MCF 10A (cell line): ENCODE results near the gene ZZZ3. TPM values are rescaled to one million over a fixed set of nuclear protein-coding genes. Genes with fewer than 3 reads are reported as not detected.

Source experiments
- BruUV-seq: library from RNA; stranded (reverse); fragments of 400-500 nt; replicated peaks from 2 replicates; lab custom pipeline; 2021; lab: Mats Ljungman, UMichigan
- CTCF ChIA-PET: fragments of 300-600 bp; sonication (Branson Sonifier 250); formaldehyde crosslinking; extraction: SDS; loops from one replicate; lab custom pipeline; 2021; ENCODE audit warnings: antibody characterized with exemption, inconsistent platforms; lab: Yijun Ruan, JAX
- POLR2A ChIA-PET: fragments of 300-600, 350-650 bp; sonication (Branson Sonifier 250); formaldehyde crosslinking; extraction: SDS; loops from one replicate; lab custom pipeline; 2020; ENCODE audit warnings: antibody characterized with exemption, inconsistent platforms; lab: Yijun Ruan, JAX
- DNase-seq: peaks from one replicate; pipeline ENCODE4 v3.0.0-alpha.2; 2018; ENCODE audit not compliant: unreplicated experiment
- H3K27ac Mint-ChIP-seq: one replicate; pipeline ENCODE4 v1.8.0; 2022; ENCODE audit warnings: mild to moderate bottlenecking, low read depth, mixed read lengths; ENCODE audit not compliant: unreplicated experiment
- H3K27me3 Mint-ChIP-seq: one replicate; pipeline ENCODE4 v1.8.0; 2022; ENCODE audit warnings: mixed read lengths; ENCODE audit not compliant: insufficient read depth, unreplicated experiment
- H3K36me3 Mint-ChIP-seq: one replicate; pipeline ENCODE4 v1.8.0; 2022; ENCODE audit warnings: mild to moderate bottlenecking, moderate library complexity, mixed read lengths; ENCODE audit not compliant: insufficient read depth, unreplicated experiment
- H3K4me1 Mint-ChIP-seq: one replicate; pipeline ENCODE4 v1.8.0; 2022; ENCODE audit warnings: mixed read lengths; ENCODE audit not compliant: insufficient read depth, unreplicated experiment
- H3K4me3 Mint-ChIP-seq: one replicate; pipeline ENCODE4 v1.8.0; 2022; ENCODE audit warnings: mild to moderate bottlenecking, moderate library complexity, mixed read lengths; ENCODE audit not compliant: unreplicated experiment
- H3K9me3 Mint-ChIP-seq: one replicate; pipeline ENCODE4 v1.8.0; 2022; ENCODE audit warnings: mixed read lengths; ENCODE audit not compliant: unreplicated experiment
- intact Hi-C: fragments of 100-400 bp; cut with micrococcal nuclease; formaldehyde crosslinking; loops from 2 replicates; pipeline ENCODE4 v1.14.1; 2022
- total RNA-seq: library from RNA; stranded (reverse); gene quantifications from 2 replicates; pipeline ENCODE4 v1.2.3, GENCODE V29; 2022
- TF ChIP-seq, protein P1 (sequence below): fragments of 200-600 bp; IDR thresholded peaks from one replicate; pipeline ENCODE4 v1.8.0; 2022; ENCODE audit warnings: antibody characterized with exemption, mild to moderate bottlenecking; ENCODE audit not compliant: unreplicated experiment

Gene ZZZ3
- total RNA-seq, 1 experiment from 2014 or later = 83.9 TPM

DNA sequence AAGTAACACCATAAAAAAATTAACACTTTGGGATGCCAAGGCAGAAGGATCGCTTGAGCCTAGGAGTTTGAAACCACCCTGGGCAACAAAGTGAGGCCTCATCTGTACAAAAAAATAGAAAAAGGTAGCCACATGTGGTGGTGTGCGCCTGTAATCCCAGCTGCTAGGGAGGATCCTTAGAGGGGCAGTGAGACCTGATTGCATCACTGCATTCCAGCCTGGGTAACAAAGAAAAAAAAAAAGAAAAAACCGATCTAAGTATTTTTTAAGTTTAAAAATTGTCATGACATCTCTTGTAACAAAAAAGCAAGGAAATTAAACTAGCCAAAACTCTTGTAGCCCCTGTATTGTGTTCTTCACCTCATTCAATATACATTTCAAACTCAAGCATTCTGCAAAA lies 39.5 kb downstream of the ZZZ3 start:
- Mint-ChIP-seq H3K27me3 (no peaks in the 10 kb centered on the region), H3K36me3 (peaks cover 52% of the 10 kb centered on the region), H3K4me3 (no peak overlapping the region), H3K9me3 (no peaks in the 10 kb centered on the region), H3K27ac (no peak overlapping the region), H3K4me1 (peaks cover 19% of the 10 kb centered on the region)
- ChIA-PET POLR2A (interaction anchor here (0.6 to 2.0 kb wide), 2 partner anchors 10 to 1154 kb away, joined by 3 to 8 read pairs; no protein-coding TSS in a partner anchor), CTCF (no interaction called here)
- TF ChIP-seq, protein P1, sequence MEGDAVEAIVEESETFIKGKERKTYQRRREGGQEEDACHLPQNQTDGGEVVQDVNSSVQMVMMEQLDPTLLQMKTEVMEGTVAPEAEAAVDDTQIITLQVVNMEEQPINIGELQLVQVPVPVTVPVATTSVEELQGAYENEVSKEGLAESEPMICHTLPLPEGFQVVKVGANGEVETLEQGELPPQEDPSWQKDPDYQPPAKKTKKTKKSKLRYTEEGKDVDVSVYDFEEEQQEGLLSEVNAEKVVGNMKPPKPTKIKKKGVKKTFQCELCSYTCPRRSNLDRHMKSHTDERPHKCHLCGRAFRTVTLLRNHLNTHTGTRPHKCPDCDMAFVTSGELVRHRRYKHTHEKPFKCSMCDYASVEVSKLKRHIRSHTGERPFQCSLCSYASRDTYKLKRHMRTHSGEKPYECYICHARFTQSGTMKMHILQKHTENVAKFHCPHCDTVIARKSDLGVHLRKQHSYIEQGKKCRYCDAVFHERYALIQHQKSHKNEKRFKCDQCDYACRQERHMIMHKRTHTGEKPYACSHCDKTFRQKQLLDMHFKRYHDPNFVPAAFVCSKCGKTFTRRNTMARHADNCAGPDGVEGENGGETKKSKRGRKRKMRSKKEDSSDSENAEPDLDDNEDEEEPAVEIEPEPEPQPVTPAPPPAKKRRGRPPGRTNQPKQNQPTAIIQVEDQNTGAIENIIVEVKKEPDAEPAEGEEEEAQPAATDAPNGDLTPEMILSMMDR = no peak
- BruUV-seq = no TSS peak
- no peak for DNase-seq
- intact Hi-C loops = no loop called here

DNA sequence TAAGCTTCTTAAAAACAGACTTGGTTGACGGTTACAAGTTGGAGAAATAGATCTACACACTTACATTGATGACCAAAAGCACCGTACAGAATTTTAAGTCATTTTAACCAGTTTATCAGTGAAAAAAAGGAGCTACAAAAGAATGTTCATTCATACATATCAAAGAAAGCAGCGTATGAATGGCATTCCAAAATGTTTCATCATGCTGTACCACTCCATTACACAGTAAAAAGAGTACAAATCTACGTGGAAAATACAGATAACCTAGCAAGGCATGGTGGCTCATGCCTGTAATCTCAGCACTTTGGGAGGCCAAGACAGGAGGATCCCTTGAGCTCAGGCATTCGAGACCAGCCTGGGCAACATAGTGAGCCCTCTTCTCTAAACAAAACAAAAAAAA lies 40.3 kb downstream of the ZZZ3 start:
- DNase-seq = no peak
- peaks cover 21% of the 10 kb centered on the region for H3K4me1 Mint-ChIP-seq
- ChIA-PET POLR2A (interaction anchor here (0.6 to 2.0 kb wide), 2 partner anchors 10 to 1154 kb away, joined by 3 to 8 read pairs; no protein-coding TSS in a partner anchor), CTCF (no interaction called here)
- no TSS peak for BruUV-seq
- H3K27me3 Mint-ChIP-seq = no peaks in the 10 kb centered on the region
- H3K27ac Mint-ChIP-seq = no peak overlapping the region
- H3K4me3 Mint-ChIP-seq = no peak overlapping the region
- intact Hi-C loops = no loop called here
- TF ChIP-seq, protein P1 = no peak
- H3K9me3 Mint-ChIP-seq = no peaks in the 10 kb centered on the region
- H3K36me3 Mint-ChIP-seq = peaks cover 58% of the 10 kb centered on the region

DNA sequence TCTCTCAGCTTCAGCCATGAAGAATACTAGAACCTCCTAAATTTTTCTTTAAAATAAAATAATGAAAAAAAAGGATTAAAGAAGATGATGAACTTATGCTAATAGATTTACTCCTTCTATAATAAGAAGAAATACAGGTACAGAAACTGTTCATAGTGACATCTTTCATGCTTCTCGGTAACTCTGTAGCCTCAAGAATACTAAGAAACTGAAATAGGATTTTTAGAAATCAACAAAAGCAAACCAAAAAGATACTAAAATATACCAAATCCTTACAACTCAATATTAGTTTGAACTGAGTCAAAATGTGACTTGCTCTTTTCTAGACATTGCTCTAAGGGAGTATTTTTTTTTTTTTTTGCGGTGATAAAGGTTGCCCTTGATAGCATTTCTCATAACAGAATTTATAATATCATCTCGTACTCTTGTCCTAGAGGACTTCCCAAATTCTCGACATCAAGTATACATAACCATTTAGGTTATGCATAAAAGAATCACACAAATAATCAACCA lies 42.8 kb downstream of the ZZZ3 start:
- ChIA-PET POLR2A (no interaction called here), CTCF (interaction anchor here (0.6 kb wide), 3 partner anchors 20 to 1909 kb away, joined by 3 to 4 read pairs (median 4); no protein-coding TSS in a partner anchor)
- intact Hi-C loops = no loop called here
- Mint-ChIP-seq H3K4me3 (no peak overlapping the region), H3K4me1 (peaks cover 14% of the 10 kb centered on the region), H3K9me3 (no peaks in the 10 kb centered on the region), H3K27me3 (no peaks in the 10 kb centered on the region), H3K27ac (peak overlapping the region; percentile 20), H3K36me3 (peaks cover 51% of the 10 kb centered on the region)
- DNase-seq = no peak
- no TSS peak for BruUV-seq
- TF ChIP-seq, protein P1 = no peak

DNA sequence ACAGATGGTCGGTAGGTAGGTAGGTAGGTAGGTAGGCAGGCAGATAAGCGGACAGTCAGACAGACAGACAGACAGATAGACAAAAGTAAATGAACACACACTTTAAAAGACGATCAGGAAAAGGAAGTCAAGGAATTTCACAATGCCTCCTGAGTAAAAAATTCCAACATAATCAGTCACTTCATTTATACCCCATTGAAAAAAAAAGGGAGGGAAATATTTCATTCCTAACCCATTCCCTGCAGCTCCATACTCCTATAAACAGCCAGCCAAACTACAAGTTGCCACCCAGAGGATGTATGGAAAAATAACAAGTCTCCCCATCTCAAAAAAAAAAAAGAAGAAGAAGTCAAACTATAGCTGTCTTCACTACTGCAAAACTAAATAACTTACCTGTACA lies 43.4 kb downstream of the ZZZ3 start:
- peaks cover 52% of the 10 kb centered on the region for H3K36me3 Mint-ChIP-seq
- peak; percentile 60 for DNase-seq
- ChIA-PET CTCF (interaction anchor here (0.6 kb wide), 3 partner anchors 21 to 1909 kb away, joined by 3 to 4 read pairs (median 4); no protein-coding TSS in a partner anchor), POLR2A (no interaction called here)
- peaks cover 14% of the 10 kb centered on the region for H3K4me1 Mint-ChIP-seq
- peak overlapping the region; percentile 20 for H3K27ac Mint-ChIP-seq
- intact Hi-C loops = no loop called here
- BruUV-seq = no TSS peak
- no peak overlapping the region for H3K4me3 Mint-ChIP-seq
- no peaks in the 10 kb centered on the region for H3K9me3 Mint-ChIP-seq
- TF ChIP-seq, protein P1 = no peak
- H3K27me3 Mint-ChIP-seq = no peaks in the 10 kb centered on the region
